Measurements from ENCODE around the gene PKN1.

The PKN1 gene

DNA sequence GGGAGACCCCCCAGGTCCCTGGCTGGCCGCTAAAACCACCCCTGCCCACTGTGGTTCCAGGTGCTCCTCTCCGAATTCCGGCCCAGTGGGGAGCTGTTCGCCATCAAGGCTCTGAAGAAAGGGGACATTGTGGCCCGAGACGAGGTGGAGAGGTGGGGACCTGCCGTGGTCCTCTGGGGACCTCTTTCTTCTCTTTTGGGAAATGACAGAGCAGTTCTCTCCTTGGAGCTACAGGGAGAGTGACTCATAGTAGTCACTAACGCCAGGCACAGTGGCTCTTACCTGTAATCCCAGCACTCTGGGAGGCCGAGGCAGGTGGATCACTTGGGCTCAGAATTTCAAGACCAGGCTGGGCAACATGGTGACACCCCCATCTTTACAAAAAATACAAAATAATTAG lies 34.7 kb downstream of the PKN1 start:
- FAIRE-seq: no peak

DNA sequence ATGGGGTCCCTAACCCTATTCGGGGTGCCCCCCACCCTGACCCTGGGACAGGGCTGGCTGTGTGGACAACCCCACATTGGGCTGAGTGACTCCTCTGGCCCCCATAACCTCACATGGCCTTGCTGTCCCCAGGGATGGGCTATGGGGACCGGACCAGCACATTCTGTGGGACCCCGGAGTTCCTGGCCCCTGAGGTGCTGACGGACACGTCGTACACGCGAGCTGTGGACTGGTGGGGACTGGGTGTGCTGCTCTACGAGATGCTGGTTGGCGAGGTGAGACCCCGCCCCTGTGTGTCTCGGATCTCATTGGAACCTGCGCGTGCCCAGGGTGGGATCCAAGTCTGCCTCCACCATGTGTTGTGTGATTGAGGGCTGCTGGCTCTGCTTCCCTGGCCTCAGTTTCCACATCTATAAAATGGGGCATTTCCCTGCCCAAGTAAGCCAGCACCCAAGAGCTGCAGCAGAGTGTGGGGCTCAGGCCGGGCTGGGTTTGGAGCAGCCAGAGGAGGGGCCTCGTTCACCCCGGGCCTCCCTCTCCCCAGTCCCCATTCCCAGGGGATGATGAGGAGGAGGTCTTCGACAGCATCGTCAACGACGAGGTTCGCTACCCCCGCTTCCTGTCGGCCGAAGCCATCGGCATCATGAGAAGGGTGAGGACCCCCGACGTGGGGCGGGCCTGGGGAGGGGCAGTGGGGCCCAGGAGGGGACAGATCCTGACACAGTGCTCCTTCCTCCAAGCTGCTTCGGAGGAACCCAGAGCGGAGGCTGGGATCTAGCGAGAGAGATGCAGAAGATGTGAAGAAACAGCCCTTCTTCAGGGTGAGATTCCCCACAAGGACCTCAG lies 37.1 kb downstream of the PKN1 start:
- no peak for FAIRE-seq

DNA sequence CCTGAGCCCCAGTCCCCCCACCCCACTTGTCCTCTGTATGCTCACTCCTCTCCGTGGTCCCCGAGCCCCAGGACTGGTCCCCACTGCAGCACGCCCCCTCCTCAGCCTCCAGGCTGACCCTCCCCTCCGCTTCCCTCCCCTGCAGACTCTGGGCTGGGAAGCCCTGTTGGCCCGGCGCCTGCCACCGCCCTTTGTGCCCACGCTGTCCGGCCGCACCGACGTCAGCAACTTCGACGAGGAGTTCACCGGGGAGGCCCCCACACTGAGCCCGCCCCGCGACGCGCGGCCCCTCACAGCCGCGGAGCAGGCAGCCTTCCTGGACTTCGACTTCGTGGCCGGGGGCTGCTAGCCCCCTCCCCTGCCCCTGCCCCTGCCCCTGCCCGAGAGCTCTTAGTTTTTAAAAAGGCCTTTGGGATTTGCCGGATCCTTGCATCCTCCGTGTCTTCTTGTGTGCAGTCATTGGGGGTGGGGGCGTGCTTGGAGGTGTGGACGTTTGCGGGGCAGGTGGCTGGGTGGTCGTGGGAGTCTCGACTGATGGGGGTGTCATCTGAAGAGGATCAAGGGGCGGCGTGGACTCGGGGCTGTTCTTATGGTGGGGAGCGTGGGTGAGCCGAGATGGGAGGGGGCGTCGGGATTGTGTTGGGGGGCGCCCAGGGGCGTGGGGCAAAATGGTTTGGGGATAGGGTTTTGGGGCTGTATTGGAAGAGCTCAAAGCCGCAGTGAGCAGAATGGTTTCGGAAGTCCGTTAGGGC lies 38.5 kb downstream of the PKN1 start:
- no peak for FAIRE-seq

DNA sequence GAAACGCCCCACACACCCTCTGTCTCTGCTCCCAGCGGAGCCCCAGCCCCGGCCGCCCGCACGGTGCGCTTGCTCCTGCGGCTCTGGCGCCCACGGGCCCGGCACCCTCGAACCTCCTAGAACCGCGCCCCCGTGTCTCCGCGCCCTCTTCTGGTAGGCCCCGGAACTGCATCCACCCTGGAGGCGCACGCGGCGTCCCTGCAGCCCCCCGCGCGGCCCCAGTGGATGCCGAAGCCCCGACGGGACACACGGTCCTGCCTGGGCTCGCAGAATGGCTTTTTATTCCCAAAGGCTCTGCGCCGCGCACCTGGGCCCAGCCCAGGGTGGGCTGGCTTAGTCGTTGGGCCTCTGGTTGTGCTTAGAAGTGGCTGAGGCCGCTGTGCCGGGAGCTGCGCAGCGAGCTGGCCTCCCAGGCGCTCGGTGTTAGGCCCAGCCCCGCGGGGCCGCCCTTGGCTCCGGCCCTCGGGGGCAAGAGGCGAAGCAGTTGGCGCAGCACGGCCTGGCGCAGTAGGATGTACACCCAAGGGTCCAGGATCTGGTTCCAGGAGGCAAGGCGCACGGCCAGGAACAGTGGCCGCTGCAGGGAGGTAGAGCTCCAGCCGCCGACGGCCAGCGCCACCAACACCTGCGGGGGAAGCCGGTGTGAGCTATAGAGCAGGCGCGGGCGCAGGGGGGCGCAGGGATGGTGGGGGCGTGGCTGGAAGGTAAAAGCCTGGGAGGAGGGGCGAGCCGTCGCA lies 39.3 kb downstream of the PKN1 start:
- FAIRE-seq: no peak

DNA sequence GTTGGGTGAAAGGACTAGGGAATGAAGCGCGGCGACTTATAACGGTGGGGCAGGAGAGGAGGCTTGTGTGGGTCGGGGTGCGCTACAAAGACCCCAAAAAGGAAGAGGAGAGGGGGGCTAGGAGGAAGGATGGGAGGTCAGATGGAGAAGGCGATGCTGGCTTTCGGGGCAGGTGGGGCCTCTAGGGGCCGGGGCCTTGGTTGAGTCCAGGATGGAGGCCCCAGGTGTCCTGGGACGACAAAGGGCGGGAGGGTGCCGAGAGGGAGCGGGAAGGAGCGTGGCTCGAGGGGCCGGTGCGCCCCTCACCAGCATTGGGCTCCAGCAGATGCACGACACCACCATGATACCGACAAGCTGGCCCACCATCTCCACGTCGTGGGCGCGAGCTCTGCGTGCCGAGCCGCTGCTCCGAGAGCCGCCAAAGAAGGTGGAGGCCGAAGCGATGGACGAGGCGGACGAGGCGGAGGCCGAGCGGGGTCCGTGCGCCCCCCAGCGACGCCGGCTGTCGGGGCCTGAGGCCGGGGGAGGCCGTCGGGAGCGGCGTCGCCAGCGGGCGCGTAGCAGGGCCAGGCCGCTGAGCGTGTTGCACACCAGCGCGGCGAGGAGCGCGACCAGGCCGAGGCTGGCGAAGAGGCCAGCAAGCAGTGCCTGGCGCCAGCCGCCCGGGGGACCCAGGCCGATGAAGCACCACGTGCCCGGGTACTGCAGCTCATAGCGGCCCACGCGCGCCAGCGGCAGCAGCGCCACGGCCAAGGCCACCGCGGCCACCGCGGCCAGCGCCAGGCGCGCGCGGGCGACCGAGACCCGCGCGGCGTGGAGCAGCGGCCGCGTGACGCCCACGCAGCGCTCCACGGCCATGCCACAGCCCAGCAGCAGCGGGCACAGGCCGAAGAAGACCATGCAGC lies 40.2 kb downstream of the PKN1 start:
- no peak for FAIRE-seq

DNA sequence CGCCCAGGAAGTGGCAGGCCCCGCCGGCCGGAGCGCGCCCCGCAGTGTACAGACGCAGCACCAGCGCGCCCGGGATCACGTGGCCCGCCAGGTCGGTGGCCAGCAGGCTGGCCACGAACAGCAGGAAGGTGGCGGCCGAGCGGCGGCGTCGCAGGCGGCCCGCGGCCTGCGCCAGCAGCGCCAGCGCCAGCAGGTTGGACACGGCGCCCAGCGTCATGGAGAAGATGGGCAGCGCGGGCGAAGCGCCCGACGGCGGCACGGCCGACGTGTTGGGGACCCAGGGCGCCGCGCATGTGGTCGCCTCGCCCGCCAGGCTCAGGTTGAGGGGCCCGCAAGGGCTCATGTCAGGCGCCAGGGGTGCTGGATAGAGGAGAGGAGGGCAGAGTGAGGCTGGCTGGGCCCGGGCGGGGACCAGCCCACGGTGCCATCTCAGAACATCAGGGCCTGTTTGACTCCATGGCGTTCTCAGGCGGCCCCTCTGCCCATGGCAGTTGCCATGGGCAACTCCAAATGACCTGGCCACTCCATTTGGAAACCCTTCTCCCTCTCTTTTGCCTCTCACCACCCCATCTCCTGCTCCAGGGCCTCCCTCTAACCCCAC lies 41.0 kb downstream of the PKN1 start:
- FAIRE-seq: no peak

DNA sequence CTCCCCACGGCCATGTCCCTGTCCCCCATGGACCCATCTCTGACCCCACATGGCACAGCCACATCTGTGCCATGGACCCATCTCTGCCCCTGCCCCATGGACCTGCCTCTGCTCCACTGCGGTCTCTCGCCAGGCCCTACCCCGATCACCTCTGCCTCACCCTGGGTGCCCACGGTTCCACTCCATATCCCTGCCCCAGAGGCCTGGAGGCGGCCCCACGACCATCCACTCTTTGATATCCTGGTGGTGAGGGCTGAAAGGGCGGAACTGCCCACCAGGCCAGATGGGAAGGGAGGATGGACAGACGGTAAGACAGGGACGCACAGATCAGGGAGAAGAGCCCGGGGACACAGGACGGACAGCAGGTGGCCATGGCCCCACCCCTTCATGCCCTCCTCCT lies 41.7 kb downstream of the PKN1 start:
- no peak for FAIRE-seq

DNA sequence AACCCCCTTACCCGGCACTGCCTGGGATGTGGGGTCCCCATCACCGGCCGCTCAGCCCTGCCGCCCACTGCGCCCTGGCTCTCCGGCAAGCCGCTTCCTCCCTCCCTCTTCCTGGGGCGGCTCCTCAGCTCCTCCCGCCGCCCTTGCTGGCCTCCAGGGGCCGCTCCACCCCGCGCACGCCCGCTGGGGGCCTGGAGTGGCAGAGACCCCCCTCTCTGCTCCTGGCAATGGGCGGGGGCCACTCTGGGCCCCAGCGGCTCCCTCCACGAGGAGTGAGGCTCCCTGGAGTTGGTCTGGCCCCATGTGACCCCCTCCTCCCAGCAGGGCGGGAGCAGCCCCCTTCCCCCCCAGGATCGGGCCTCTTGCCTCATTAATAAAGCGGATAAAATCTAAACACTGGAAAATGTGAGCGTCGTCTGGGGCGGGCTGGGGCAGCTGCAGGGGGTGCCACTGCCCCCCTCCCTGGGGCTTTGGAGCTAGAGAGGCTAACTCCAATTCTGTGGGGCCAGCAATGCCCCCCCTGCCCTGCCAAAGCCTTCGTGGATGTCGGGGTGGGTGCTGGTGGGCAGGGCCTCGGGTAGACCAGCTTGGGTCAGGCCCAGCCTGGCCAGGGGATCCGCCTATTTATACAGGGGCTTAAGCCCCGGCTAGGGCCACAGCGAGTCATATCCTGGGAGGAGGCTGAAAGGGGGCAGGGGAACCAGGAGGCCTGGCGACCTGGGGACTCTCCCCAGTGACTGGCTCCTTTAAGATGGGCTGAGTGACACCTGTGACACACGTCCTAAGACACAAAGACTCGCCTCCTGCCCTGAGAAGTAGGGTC lies 42.4 kb downstream of the PKN1 start, which contains the start of gene PTGER1:
TSS of gene PTGER1 (minus strand) at position 104 of the 823 bp plus-strand sequence. CDS start 1,034 bp downstream, outside the sequence.
- FAIRE-seq: no peak

DNA sequence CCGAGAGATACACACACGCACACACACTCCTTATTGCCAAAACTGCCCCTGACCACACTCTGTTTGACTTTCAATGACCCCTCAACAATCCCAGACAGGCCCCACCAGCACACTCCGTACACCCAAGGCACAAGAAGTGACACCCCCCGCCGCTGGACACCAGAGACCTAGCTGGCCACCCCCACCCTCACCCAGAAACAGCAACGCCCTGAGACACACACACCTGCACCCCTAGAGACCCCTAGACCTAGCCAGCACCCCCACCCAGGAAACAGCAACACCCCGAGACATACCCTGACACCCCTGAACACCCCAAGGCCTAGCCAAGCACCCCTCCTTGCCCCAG lies 43.2 kb downstream of the PKN1 start:
- no peak for FAIRE-seq

DNA sequence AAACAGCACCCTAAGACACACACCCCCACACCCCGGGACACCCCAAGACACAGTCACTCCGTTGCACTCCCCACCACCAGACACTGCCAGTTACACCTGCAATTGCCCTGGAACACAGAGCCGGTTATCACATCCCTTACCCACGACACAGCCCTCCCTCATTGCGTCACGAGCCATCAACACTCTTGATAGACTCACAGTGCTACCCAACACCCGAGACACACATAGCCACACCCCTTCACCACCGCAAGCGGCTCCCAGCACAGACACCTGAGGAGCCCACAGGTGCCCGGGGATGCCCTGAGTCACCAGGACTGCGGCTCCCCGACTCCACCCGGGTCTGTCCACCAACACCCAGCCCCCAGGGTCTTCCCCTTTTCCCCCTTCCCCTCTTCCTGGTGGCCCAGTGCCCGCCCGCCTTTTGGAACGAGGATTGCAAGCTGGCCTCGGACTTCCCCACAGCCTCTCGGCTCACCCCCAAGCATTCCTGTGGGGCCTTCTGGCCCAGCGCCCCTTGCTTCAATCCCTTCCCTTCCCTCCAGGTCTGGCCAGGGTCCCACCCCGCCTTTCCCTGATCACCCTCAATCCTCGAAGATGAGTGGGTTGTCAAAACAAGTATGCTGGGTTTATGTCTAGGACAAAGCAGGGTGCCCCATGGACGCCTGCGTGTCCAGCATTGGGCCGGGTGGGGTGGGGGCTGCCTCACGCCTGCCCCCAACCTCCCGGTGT lies 43.7 kb downstream of the PKN1 start:
- FAIRE-seq: no peak

DNA sequence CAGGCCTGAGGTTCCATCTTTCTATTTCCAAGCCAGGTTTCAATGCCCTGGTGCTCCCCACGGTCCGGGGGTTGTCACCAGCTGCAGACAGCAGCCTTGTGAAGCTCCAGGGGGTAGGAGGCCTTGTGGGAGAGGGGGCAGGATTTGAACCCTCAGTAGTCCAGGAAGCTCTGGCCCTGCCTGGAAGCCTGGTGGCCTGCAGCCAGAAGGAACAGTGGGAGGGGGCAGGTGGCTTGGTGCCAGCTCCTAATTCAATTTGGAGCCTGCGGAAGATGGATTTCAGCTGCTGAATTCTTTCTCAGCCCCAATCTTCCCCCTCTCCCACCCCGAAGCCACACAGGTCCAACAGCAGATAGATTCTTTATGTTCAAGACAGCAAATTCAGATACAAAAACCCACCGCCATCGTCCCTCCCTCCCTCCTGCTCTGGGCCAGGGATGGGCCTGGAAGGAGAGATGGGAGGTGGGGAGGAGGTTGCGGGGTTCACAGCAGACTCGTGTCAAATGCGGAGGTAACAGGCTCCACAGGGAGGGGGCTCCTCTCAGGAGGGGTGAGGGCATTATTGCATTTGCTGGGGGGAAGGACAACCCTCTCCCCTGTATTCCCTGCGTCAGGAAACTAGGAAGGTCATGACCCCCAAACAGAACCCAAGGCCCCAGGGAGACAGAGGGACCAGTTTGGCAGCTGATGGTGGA lies 44.5 kb downstream of the PKN1 start:
- no peak for FAIRE-seq

DNA sequence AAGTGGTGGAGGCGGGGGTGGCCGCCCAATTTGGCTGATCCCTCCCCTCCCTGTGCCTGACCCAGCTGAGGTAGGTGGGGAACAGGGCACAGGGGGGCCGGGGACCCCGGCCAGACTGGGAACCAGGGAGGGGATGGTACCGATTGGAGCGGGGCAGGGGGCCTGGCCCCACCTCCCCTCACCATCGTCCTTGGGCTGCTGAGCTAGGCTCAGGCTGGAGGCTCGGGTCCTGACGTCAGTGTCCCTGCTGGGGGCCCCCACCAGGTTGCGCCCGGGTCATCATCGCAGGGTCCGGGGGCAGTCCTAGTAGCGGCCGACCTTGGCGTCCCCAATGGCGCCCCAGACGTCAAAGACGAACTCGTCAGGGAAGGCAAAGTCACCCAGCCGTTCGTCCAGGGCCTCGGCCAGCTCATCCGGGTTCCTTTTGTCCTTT lies 45.0 kb downstream of the PKN1 start:
- FAIRE-seq: no peak

DNA sequence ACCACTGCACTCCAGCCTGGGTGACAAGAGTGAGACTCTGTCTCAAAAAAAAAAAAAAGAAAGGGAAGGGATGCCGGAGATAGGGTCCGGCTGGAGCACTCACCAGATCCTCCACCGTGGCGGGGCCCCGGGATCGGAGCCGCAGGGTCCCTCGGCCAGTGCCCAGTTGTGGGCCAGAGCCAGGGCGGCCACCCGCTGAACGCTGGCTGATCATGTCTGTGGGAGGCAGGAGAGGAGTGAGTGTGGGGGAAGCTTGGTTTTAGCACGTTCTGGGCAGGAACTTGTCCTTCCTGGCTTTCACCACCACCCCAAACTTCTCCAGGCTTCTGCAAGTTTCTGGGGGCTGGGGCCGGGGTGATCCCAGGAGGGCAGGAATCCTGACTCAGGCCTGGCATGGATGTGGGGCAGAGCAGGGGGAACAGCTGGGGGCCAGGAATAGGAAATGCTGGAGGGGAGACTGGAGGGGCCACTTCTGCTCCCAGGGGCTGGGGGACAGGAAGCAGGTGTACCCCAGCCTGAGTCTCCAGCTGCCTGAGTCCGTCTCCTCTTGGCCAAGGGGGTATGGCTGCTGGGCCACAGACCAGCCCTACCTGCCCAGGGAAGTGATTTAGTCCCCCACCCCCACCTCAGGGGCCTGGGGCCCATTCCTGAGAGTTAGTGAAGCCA lies 46.3 kb downstream of the PKN1 start:
- FAIRE-seq: no peak

DNA sequence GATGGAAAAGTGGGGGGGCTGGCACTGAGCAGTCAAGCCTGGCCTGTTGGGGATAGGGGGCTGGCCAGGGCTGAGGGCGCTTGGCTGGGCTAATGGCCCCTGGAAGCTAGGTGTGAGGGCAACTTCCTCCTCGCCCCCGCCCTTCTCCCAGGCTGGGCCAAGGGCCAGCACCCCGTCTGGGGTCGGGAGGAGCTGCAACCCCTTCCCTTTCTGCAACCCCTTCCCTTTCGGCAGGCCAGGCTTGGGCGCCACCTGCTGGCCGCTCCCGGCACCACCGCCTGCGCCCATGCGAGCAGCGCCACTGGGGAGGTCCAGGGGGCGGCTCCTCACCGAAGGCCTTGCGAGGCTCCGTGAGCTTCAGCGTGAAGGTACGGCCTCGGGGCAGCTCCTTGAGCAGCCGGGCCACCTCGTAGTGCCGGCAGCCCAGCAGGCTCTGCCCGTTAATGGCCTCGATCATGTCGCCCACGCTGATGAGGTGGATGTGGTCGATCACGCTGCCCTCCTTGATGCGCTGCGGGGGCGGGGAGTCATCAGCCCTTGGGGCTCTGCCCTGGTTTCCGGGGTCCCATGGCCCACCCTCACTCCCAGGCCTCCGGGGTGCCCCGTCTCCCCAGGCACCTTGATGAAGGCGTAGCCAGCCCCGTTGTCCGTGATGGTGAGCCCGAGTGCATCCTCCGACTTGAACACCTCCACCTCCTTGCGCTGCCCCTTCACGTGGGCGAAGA lies 47.0 kb downstream of the PKN1 start:
- FAIRE-seq: no peak

DNA sequence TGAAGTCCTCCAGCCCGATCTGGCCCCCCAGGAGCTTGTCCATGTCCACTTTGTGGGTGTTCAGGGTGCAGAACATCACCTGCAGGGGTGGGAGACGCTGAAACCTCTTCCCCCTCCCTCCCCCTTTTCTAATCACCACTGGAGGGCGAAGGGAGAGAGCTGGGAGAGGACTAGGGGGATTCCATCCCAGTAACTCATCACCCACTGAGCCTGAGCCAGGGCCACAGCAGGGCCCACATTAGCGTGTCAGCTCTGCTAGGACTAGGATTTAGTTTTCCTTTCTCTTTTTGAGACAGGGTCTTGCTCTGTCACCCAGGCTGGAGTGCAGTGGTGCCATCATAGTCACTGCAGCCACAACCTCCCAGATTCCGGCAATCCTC lies 47.6 kb downstream of the PKN1 start:
- FAIRE-seq: no peak

DNA sequence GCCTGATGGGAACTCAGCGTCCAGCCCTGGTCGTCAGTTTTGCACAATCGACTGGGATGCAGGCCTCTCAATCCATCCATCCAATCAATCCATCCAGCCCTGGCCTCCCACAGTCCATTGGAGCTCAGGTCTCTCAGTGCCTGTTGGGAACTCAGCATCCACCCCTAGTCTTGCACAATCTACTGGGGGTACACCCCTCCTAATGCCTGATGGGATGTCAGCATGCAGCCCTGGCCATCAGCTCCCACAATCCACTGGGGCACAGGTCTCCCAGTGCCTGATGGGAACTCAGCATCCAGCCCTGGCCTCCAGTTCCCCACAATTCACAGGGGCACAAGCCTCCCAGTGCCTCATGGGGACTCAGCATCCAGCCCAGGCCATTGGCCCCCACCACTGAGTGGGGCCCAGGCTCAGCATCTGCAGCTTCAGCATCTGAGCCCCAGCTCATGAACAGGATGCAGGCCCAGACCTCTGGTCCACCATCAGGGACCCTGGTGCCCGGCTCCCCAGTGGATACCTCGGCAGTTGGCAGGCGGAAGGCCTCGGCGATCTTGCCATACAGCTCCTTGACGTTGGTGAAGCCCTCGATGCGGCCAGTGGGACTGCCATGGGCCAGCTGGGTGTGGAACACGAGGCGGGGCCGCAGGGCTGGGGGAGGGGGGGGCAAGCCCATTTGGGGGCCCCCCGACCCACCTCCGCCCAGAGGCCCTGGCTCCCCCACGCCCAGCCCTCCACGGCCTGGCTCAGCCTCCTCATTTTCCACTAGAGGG lies 49.3 kb downstream of the PKN1 start:
- no peak for FAIRE-seq

DNA sequence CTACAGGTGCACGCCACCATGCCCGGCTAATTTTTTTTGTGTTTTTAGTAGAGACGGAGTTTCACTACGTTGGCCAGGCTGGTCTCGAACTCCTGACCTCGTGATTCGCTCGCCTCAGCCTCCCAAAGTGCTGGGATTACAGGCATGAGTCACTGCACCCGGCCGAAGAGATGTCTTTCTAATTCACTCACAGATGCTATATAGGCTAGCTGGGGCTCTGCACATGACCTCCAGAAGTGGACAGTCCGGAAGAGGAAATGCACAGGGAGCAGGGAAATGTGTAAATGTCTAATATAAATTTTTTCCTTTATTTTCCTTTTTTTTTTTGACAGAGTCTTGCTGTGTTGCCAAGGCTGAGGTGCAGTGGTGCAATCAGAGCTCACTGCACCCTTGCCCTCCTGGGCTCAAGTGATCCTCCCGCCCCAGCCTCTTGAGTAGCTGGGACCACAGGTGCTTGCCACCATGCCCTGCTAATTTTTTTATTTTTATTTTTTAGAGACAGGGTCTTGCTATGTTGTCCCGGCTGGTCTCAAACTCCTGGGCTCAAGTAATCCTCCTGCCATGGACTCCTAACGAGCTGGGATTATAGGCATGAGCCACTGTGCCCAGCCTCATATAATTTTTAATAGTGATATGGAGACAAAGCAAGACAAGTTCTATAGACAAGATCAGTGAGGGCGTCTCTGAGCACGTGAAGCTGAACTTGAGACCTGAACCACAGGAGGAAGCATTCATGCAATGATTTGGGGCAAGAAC lies 54.4 kb downstream of the PKN1 start:
- no peak for FAIRE-seq
